Measurements from ENCODE around the gene CEMIP.

DNA sequence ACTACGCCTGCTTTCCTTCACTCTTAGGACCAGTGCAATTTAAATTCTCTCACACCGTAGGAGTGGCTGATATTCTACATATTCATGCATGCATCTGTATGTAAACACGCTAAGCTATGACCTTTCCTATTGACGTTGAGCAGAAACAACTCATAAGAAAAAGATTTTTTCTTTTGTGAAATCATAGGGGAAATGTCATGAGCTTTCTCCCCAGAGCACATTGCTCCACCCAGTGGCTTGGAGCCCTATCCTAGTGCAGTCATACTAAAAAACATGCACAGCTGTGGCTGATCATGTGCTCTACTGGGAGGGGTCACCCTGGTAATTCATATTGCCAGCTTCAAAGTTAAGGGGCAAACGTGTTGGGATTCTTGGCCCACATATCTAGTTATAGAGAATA, 212.3 kb downstream of the CEMIP start:
- TF ChIP-seq POLR2A (IDR thresholded peaks at IDR 0.05; ENCODE audit: low read depth) (no peak), CTCF (IDR thresholded peaks at IDR 0.05) (no peak)
